ENCODE results near the gene TMEM229B.
A peak's percentile ranks its signal among the peaks of the same experiment; 100 is the strongest.

TMEM229B gene

DNA sequence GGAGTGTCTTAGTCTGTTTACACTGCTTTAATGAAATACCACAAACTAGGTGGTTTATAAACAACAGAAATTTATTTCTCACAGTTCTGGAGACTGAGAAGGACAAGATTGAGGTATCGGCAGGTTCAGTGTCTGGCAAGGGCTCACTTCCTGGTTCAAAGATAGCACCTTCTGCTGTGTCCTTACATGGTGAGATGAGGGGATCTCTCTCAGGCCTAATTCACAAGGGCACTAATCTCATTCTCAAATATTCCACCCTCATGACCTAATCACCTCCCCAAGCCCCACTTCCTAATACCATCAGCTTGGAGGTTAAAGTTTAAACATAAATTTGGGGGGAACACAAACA, 41.5 kb downstream of the TMEM229B start:
- no peak for DNase-seq

DNA sequence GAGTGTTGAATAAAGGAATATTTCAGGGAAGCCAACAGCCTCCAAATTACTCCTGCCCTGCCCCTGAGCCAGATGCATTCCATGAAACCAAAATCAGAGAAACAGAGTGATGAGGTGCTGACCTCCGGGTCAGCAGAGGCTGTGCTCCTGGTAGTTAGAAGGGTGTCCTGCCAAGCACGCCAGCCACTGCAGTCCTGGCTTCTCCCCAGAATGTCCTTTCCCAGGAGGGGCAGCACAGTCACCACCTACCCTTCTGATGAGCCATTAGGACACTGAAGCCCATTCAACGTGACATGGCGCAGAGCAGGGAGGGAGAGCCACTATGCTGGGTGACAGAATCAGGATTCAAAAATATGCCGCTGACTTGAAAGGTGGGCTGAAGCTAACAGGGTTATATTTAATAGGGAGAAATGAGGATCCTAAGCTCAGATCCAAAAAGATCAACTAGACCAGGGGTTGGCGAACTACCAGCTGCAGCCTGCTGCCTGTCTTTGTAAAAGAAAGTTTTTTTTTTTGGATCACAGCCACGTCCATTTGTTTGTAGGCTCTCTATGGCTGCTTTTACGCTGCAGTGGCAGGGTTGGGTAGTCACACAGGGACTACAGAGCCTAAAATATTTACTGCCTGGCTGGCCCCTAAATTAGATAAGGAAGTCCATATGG, 42.0 kb downstream of the TMEM229B start:
- no peak for DNase-seq

DNA sequence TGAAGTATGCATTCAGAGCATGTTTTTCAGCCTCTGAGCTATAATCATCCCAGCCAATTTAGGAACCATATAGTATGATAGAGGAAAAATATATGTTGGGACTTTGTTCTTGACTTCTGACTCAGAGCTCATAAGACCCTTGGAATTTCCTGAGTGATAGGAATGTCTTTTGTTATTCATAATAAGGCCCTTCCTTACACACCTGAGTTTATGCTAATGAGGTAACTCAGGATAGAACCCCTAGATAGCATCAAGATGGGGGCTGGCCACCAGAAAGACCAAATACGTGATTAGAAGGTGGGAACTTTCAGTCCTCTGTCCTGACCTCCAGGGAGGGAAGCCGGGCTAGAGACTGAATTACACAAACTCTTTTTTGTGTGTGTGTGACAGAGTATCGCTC, 44.1 kb downstream of the TMEM229B start:
- DNase-seq = no peak

DNA sequence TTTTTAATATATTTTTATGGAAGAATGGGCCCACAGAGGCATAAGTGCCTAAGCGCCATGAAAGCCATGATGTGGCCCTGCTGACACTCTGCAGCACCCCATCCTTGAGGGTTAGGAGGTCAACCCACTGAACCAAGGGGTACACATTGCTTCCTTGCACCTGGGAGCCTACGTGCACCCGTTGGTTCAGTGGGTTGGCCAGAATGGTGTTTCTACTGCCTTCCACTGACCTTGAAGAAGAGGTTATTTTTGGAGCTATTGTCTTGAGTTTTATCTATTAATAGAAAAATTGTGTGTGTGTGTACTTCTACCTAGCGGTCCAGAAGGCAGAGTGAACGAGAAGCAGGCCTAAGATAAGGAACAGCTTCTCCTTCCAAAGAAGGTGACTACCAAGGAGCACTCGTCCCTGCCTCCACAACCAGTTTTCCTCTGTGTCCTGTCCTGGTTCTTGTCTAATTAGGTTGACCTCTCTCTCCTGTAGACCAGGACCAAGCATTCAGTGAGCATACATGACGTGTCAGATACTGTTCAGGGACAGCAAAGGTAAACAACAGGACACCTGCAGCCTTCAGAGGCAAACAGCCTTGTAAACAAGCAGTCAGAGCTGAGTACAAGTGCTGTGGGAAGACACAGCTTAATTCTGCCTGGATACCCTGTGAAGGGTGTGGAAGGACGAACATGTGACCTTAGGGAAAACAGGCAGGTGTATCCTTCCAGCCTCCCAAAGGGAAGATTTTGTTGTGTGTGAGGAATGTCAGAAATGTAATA, 46.2 kb downstream of the TMEM229B start:
- DNase-seq = no peak

DNA sequence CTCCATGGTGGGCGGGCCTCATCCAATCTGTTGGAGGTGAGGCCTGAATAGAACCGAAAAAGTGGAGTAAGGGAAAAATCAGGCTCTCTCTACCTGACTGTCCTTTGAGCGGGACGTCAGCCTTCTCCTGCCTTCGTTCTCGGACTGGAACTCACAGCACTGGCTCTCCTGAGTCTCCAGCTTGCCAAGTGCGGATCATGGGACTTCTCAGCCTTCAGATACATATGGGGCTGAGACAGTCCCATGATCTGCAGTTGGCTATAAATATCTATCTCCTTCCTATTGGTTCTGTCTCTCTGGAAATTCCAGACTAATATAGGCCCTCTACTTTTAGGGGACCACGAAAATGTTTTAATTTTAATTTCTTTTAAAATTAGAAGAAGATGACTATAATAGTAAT, 46.8 kb downstream of the TMEM229B start:
- no peak for DNase-seq

DNA sequence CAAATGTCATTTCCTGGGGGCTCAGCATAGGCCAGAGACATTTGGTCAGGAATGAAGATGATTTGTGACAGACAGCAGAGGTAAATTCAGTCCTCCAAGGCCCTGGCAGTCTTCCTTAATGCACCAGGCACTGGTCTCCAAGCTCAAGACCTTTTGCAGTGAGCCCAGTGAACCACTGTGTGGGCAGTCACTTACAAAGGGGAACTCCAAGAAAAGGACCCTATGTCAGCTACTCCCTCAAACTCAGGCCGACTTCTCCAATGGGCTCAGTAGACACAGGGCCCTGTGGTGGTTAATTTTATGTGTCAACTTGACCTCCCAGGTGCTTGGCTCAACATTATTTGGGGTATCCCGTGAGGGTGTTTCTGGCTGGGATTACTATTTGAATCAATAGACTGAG, 47.3 kb downstream of the TMEM229B start:
- DNase-seq = no peak

DNA sequence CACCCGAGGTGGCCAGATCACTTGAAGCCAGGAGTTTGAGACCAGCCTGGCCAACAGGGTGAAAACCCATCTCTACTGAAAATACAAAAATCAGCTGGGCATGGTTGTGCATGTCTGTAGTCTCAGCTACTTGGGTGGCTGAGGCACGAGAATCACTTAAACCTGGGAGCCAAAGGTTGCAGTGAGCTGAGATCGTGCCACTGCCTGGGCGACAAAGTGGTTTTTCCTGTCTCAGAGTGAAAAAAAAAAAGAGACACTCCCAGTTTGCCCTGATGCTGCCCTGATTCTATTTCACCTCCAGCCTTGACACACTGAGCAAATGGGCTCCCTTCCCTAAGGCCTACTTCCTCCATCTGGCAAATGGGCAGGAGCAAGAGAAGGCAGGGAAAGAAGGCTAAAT, 48.0 kb downstream of the TMEM229B start:
- DNase-seq = no peak

DNA sequence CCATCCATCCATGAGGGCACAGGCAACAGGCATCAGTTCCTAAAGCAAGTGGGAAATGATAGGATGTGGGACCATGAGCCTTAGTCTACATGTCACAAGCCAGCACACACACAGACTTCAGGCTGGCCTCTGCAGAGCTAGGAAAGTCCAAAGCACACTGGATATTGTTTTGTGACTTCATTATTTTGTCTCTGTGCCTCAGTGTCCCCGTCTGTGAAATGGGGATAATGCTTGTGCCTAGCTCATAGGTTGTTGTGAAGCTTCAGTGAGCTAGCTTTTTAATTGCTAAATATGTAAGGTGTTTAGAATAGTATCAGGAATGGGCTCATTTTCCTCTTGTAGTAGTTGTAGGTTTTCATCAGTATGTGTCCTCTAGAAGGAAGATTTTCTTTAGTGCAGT, 49.6 kb downstream of the TMEM229B start:
- DNase-seq = no peak

DNA sequence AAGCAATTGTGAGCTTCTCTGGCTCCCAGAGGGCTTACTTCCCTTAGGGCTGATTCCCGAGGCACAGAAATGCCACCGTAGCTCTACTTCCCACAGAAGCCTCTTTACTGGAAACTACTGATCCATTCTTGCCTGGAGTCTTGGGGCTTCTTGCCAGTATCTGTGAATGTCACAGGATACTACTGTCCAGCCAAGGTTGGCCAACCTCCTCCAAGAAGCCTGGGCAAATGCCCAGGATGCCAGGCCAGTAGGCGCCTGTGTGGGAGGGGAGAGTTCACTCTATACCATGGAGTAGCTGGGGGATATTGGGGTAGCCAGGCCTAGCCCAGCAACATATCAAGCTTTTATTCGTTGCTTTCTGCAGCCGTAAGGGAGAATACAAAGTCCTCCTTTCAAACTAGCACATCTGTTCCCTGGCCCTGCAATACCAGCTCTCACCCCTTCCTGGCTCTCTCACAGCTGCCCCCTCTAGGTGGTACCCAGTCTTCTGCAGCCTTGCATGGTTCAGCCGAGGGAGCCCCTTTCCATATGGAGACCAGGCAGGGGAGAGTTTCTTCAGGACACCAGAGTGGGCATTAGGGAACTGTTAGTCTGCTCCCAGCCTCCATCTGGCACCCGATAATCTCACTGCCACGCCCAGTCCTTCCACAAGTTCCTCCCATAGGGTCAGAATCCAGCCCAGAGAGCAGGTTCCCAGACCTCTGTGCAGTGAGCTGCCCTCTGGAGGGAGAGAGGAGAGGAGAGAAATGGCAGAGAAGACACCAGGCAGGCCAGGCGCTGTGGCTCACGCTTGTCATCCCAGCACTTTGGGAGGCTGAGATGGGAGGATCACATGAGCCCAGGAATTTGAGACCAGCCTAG, 52.3 kb downstream of the TMEM229B start:
- no peak for DNase-seq

DNA sequence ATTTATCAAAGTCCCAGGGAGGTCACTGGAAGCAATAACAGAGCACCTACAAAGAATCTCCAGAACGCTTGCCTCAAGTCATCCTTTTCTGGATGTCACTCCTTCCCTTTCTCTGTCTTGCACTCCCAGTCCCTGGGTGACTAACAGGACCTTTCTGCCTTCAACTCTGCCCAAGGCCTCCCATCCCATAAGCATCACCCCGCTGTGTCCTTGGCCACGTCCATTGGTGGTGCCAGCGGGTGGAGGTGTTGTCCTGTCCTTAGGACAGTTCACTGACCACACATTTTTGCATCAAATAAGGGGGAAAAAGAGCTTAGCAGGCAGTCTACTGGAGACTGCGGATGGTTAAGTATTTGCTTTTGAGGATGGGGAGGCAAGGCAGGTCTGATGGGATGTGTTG, 52.9 kb downstream of the TMEM229B start:
- no peak for DNase-seq

DNA sequence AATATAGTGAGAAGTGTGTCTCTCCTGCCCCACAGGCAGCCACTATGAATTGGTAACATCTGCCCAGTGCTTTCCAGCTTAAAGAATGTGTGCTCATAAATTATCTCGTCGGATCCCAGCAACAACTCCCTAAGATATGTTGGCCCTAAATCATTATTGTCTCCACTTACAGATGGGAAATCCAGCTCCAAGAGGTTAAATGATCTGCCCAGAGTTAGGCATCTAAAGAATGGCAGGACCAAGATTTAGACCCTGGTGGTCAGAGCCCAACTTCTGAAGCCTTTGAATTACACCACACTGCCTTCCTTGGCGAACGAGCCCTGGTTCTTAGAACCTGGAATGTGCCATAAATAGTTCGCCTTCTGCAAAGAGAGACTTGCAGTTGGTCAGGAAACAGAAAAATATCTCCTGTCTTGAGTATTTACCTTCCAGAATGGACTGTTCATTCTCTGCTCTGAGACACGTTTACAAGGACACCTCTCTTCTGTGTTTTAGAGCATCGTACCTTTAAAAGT, 56.4 kb downstream of the TMEM229B start:
- DNase-seq = peak; percentile 71

DNA sequence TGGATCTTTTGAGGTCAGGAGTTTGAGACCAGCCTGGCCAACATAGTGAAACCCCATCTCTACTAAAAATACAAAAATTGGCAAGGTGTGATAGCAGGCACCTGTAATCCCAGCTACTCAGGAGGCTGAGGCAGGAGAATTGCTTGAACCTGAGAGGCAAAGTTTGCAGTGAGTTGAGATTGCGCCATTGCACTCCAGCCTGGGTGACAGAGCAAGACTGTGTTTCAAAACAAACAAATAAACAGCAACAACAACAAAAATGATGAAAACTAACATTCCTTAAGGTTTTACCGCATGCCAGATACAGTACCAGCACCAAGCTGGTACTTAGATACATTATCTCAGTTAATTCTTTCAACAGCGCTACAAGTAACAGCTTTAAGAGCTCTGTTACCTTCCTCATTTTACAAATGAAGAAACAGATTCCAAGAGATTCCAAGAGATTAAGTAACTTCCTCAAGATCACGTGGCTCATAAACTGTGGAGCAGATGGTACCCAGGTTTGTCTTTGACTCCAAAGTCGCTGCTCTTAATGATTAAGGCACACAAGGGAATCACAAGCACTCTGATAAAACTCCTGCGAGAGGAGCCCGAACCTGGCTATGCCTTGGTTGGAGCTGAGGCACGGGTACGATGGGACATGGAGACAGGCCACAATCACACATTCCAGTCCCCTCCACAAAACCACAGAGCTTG, 58.9 kb downstream of the TMEM229B start:
- no peak for DNase-seq

DNA sequence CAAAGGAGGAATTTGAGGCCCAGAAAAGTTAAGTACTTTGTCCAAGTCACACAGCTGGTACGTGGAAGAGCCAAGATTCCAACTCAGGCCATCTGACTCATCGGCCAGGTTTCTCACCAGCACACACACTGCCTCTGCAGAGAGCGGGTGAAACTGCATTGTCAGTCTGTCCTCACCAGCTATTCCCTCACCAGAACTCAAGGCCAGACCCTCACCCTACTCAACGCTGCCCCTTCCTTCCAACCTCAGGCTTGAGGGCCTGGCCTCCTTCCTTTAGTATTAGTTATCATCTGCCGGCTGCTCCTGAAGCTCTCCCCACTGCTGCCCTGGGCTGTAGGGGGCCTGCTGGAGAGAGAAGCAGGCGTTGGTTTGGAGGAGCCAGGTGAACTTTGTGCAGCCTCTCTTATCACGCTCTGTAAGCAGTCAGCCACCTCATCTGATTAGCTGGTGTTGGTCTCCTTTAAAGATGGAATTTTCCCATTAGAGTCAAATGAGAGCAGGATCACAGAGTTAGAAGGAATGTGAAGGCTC, 60.0 kb downstream of the TMEM229B start:
- peak; percentile 85 for DNase-seq

DNA sequence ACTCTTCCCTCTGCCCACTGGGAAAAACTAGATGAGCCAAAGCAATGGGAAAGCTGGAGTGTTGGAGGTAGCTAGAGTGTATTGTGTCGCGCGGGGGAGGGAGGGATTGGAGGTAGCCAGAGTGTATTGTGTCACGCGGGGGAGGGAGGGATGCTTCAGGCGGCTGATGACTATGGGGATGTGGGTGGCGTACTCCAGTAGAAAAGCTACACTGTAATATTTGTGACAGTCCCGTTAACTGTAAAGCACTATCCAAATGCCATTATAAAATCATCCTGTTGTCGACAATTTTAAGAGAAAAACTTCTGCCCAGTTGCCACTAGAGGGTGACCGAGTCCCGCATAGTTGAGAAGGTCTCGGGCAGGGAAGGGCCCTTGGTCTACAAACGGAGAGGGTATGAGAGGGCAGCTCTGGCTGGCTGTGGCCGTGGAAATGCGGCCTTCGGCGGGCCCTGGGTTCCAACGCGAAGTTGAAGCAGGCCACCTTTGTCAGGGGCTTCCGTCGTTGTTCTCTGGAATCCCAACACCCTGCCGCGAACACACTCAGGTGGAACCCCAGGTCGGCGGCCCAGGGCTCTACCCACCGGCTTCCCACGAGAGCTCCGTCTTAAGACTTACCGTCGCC, 61.4 kb downstream of the TMEM229B start:
- peak; percentile 92 for DNase-seq

DNA sequence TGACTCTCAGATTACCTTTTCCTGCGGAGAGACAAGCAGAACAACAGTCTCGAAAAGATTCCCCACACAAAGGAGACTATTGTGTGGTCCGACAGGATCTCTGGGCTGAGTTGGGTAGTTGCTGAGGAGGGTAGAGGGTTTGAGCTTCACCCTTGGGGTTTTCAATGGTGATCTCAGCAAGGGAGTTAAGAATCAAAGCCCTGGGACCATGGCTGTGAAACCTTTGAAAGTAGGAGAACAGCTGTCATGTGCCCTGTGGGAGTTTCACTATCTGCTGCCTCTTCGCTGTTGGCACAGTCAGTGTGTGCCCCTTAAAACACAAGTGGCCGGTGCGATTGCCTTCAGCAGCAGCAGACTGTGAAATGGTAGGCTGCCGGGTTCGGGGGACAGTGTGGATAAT, 62.4 kb downstream of the TMEM229B start:
- no peak for DNase-seq

DNA sequence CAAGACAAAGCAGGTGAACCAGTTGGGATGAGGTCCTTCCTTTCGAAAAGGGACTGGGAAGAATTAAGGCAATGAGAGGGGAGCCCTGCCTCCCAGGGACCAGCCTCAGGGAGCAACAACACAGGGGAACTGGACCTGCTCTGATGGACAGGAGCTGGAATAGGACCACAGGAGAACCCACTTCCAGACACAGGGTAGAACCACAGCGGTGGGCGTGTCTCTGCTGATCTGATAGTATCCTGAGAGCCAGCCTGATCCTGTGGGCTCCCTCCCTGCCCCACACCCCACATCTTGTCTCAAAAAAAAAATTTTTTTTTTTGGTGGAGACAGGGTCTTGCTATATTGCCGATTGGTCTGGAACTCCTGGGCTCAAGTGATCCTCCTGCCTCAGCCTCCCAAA, 62.9 kb downstream of the TMEM229B start:
- no peak for DNase-seq

DNA sequence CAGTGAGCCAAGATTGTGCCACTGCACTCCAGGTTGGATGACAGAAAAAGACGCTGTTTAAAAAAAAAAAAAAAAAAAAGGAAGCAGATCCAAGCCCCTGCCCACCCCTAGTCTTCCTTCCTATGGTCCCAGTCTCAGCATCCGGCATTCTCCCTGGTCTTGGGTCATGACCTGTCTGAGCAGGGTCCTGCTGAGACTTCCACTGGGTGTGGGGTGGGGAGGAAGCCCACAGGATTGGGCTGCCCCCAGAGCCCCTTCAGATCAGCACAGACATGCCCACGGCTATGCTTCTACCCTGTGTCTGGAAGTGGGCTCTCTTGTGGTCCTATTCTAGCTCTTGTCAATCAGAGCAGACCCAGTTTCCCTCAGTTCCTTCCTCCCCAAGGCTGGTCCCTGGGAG, 64.0 kb downstream of the TMEM229B start:
- no peak for DNase-seq

DNA sequence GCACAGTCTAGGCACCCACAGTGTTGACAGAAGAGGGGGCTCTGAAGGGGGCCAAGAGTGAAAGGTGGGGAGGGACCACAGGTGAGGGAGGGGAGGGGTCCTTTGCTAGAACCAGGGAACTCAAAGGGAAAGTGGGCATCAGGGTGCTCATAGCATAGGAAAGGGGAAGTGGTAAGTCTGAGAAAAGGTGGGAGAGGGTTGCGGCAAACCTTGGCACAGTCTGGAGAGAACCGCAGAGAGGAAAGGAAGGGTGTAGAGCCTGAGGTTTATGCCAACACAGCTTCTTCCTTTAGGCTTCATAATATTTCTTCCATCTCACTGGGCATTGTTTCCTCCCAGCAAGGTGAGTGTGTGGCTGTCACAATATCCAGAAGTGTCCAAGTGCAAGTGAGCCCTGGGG, 65.1 kb downstream of the TMEM229B start:
- no peak for DNase-seq

DNA sequence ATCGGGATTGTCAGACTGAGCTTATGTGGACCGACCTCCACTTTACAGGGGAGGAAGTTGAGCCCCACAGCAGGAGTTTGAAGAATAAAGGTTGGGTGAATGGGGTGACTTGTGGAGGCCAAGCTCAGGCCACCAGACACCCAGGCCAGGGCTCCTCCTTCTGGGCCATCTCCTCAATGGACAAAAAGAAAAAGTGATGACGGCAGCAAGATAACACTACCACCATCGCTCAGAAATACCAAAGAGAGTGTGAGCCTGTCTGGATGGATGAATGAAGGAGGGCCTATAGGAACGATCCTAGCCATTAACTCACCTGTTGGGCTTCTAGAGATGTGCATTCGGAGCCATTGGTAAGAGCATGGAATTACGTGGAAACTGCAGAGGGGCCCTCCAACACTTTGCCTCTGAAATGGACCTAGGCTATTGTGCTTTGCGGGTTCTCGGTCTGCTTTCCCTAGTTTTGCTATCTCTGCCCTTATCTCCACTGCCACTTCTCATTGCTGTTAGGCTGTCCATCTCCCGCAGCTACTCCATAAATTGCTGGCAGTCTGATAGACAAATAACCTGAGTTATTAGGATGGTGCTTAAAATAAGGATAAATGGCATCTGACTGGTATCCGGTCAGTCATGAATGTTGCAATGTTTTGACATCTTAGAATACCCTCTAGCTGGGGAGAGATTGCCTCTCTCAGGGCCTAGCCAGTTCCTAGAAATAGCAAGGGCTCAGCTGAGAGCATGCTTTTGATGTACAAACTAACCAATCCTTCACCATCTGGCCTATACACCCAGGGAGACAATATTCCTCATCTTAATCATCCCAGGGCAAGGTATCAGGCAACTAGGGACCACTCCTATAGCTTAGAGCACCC, 66.9 kb downstream of the TMEM229B start:
- no peak for DNase-seq

All from islet precursor cell (in vitro differentiated cells).